HG02885 (cell line): ENCODE data around the gene PAN3.

Experiments used
- ATAC-seq: cut with Tn5 transposase; IDR thresholded peaks from one replicate; pipeline ENCODE4 v1.9.1; 2021; ENCODE audit warnings: mild to moderate bottlenecking; ENCODE audit not compliant: unreplicated experiment, poor library complexity

The PAN3 gene

GRCh38 chr13:28286263-28286662, 147.9 kb downstream of the PAN3 start:
- ATAC-seq: peak; percentile 72

DNA sequence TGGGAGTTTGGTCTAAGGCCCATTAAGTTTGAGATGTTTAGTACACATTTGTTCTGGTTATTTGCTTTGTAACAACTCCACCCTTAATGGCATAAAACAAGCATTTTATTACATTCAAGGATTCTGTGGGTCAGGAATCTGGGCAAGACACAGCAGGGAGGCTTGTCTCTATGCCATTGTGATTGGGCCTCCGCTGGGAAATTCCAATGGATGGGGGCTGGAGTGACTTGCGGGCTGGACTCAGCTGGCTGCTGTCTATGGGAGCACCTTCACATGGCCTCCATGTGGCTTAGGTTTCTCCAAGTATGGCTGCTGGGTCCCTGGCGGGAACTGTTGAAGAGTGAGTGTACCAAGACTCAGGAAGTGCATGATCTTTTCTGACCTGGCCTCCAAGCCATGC, 159.0 kb downstream of the PAN3 start:
- ATAC-seq: no peak

GRCh38 chr13:28299916-28300315, 161.6 kb downstream of the PAN3 start:
- no peak for ATAC-seq

DNA sequence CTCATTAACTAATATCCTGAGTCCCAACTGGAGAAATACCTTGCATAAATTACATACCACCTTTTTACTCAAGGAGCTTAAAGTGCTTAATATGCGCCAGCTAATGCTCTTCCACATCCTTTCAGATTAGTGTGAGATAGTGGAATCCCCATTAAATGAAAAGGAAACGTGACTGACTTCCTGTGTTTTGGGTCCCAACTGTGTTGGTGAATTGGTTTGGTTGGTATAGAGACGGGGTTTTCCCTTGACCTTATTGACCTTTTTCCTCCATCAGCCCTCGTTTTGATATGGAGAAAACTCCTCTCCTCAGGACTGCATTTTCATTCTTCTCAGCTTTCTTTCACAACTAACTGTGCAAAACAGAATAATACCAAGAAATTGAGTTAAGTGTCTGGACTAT, 163.5 kb downstream of the PAN3 start:
- no peak for ATAC-seq

DNA sequence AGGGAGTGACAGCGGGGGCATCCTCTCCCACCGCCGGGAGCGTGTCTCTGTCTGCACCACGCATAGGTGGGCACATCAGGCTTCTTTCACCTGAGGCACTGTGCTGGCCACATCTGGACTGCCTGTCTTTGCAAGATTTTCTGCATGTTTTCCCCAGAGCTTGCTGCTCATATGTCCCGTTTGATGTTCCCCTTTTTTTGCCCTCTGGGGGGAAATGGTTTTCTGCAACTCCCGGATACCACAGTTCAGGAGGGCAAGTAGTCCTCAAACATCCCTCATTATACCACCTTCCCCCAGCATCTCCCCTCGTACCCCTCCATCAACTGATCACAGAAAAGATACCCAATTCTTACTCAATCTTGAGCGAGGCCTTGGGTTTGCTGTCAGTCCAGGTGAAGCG, 168.0 kb downstream of the PAN3 start:
- no peak for ATAC-seq

- no peak for ATAC-seq
Observed at GRCh38 chr13:28313579-28313978, 175.2 kb downstream of the PAN3 start.

- no peak for ATAC-seq
Observed at GRCh38 chr13:28314879-28315278, 176.5 kb downstream of the PAN3 start.

DNA sequence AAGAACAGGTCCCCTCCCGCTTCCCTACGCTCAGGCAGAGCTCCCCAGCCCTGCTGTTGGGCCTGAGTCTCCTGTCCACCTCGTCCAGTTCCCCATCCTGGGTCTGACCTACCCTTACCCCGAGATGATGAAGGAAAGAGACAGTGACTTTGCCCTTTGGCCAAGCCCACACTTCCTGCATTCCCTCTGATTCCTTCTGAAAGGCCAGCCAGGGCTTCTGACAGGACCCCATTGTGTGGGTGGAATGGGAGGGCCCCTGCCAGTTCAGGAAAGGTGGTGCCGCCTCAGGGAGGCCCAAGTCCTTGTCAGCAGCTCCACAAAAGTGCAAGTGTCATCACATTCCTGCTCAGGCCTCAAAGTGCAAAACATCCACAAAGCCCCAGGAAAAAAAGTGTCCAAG, 177.8 kb downstream of the PAN3 start:
- ATAC-seq: no peak

- no peak for ATAC-seq
Observed at GRCh38 chr13:28316836-28317235, 178.5 kb downstream of the PAN3 start.

- no peak for ATAC-seq
Observed at GRCh38 chr13:28318496-28318895, 180.2 kb downstream of the PAN3 start.

DNA sequence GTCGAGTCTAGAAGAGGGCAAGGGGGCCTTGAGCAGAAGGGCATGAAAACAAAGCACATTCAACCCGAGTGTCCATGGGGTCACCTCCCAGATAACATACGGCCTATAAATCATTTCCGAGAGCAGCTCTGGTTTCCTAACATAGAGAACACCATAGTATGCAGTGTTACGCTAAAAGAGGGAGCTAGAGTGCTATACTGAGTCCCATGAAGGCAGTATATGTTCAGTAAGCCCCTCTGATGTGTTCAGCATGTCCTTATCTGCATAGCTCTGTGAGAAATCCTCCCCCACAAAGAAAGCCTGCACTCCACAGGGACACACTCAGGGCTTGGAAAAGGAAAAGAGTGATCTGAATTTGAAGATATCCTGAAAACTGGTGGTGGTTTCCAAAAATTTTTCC, 181.2 kb downstream of the PAN3 start:
- no peak for ATAC-seq

DNA sequence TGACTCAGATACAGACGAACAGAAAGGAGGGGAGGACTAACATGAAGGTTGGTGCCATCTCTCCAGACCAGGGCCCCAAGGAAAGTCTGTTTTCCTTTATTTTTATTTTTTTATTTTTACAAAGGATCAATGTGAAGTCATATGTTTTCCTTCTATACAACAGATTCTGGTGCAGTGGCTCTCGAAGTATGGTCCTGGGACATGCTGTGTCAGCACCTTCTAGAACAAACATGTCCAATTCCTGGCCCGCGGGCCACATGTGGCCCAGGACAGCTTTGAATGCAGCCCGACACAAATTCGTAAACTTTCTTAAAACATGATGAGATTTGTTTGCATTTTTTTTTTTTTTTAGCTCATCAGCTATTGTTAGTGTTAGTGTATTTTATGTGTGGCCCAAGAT, 181.9 kb downstream of the PAN3 start:
- ATAC-seq: no peak

DNA sequence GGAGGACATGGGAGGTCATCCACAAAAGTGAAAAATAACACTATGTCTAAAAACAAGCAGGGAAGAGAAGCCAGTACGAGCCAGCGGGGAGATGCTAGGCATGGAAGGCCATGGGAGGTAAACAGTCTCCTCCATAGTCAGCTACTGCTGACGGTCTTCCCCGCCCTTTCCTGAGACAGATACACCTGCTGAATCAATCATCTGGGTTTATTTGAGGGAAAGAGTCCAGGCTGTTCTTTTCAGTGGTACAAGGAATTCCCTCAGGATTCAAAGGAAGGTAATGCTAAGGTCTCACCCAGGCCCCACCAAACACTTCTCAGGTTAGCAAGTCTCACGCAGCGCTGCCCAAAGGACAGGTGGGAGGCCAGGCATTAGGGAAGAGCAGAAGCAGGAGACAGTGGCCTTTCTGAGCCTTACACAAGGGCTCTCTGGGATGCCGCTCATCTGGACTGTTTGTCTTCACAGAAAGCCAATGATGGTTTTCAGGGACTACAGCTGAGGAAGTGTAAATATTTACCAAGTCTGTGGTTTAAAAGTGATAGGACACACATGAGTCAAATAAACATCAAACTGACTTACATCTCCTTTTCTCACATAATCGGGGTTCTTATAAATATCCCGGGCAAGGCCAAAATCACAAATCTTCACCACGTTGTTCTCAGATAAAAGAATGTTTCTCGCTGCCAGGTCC, 182.7 kb downstream of the PAN3 start:
- ATAC-seq: no peak

- ATAC-seq: no peak
Observed at GRCh38 chr13:28321756-28322155, 183.4 kb downstream of the PAN3 start.

DNA sequence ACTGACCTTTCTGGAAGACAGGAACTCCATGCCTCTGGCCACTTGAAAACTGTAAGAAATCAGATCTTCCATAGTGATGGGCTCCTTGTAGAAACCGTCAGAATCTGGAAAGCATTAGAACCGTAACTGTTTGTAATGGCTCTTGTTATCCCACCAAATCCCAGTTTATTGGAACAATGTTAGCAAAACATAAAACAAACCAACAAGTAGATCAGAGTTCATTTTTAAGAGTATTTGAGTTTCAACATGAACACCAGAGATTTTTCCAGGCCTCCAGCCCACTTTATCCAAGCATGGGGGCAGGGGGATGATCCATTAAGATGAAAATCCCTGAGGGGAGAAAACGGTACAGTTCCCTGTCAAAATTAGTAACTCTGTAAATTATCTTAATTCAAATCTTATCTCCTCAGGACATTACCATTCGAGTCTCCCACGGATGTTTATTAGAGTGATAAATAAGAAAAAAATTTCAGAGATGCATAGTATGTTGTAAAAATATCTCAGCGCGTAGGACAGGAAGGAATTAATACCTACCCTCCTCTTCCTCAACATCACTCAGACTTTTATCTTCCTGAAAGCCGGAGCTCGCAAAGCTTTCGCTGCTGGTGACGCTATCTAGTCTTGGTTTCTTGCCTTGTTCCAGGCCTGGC, 184.0 kb downstream of the PAN3 start:
- ATAC-seq: no peak

DNA sequence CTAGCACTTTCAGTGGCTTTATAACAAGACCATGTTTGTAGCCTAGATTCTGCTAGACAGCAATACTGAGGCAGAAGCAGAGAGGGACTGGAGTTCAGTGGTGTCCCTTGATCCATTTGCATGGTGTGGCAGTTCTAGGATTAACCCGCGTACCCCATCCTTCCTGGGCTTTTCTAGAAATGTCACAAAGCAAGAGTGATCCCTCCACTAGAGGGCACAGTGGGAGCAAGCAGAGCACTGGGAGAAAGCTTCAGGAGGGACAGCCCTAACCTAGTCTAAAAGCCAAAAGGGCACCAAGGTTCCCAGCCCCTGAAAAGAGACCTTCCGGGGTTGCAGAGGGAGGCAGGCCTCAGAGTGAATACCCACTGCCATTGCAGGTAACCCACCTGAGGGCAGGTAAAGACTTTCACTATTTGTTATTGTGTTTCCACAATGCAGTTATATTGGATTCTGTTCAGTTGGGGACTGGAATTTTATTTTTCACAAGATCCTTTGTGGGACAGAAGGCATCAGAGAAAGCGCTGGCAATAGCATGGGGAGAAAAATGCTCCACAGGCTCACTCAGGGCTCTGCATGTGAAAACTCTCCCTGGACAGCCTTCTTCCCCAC, 185.9 kb downstream of the PAN3 start:
- ATAC-seq: peak; percentile 83

DNA sequence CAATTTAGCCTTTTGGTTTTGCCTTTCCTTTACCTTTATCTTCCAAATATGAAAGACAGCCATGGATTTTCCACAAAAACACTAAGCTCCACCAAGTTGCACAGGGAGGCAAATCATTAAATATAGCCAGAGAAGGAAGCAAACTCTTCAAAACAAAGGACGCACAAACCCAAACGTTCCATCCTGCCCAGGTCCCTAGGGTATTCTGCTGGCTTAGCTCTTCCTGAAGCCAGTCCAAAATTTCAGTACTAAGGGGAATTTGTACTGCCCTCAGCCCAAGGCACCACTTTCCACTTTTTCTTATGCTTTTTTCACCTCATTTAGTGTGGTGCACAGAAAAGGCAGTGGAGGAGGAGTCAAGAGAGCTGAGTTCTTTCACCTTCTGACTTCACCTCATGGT, 186.7 kb downstream of the PAN3 start:
- ATAC-seq: no peak

DNA sequence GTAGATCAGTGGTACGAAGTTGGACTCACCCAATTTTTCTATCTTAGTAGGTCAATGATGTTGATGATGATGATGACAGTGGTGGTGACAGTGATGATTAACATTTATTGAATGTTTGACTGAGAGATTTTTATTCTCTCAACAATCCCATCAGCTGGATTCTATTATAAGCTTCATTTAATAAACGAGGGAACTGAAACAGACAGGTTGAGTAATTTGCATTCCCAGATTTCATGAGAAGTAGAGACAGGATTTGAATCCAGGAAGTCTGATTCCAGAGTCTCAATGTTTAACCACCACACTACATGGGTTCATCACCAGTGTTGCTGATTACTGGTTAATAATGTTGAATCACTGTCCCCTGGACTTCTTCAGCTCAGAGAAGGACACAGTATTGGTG, 187.7 kb downstream of the PAN3 start:
- no peak for ATAC-seq

- ATAC-seq: no peak
Observed at GRCh38 chr13:28327373-28328270, 189.3 kb downstream of the PAN3 start.

GRCh38 chr13:28328271-28328607, 189.9 kb downstream of the PAN3 start:
- no peak for ATAC-seq
